ENCODE measurements around the gene HELZ2. TPM values are rescaled to one million over a fixed set of nuclear protein-coding genes. Genes with fewer than 3 reads are reported as not detected.

The HELZ2 gene
- total RNA-seq, 4 donors from 2014 or later = 26.9 to 35.4 (median 28.6) TPM

DNA sequence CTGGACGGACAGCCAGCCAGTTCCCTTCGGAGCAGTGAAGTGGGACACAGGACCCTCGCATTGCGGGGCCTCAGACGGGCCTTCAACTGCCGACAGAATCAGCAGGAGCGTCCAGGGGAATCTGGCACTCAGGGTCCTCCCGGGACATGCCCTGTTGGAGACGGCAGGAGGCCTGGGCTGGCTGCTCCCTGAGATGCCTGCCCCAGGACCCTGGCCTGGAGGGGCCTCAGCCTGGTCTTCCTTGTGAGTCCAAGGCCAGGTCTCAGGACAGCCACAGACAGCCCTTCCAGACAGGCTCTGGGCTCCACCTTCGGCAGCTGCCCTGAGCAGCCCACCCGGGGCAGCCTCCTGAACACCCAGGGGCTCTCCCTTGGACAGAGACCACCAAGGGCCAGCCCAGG is 14.6 kb upstream of the HELZ2 start:
- 86 to 93% methylated on average over 9 of the region's 11 CpGs for WGBS, 2 donors
- intact Hi-C loops (cut with DNase I; ENCODE audit: low total_unique reads) = no loop called here
- no peak for DNase-seq (ENCODE audit: low spot score in 2 of 2)
- no peak overlapping the region for H3K4me3 ChIP-seq (ENCODE audit: low read depth, poor library complexity, severe bottlenecking)
- TF ChIP-seq, protein P1, sequence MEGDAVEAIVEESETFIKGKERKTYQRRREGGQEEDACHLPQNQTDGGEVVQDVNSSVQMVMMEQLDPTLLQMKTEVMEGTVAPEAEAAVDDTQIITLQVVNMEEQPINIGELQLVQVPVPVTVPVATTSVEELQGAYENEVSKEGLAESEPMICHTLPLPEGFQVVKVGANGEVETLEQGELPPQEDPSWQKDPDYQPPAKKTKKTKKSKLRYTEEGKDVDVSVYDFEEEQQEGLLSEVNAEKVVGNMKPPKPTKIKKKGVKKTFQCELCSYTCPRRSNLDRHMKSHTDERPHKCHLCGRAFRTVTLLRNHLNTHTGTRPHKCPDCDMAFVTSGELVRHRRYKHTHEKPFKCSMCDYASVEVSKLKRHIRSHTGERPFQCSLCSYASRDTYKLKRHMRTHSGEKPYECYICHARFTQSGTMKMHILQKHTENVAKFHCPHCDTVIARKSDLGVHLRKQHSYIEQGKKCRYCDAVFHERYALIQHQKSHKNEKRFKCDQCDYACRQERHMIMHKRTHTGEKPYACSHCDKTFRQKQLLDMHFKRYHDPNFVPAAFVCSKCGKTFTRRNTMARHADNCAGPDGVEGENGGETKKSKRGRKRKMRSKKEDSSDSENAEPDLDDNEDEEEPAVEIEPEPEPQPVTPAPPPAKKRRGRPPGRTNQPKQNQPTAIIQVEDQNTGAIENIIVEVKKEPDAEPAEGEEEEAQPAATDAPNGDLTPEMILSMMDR (IDR thresholded peaks at IDR 0.05) = no peak
- no peak for TF ChIP-seq POLR2A (IDR thresholded peaks at IDR 0.05)

DNA sequence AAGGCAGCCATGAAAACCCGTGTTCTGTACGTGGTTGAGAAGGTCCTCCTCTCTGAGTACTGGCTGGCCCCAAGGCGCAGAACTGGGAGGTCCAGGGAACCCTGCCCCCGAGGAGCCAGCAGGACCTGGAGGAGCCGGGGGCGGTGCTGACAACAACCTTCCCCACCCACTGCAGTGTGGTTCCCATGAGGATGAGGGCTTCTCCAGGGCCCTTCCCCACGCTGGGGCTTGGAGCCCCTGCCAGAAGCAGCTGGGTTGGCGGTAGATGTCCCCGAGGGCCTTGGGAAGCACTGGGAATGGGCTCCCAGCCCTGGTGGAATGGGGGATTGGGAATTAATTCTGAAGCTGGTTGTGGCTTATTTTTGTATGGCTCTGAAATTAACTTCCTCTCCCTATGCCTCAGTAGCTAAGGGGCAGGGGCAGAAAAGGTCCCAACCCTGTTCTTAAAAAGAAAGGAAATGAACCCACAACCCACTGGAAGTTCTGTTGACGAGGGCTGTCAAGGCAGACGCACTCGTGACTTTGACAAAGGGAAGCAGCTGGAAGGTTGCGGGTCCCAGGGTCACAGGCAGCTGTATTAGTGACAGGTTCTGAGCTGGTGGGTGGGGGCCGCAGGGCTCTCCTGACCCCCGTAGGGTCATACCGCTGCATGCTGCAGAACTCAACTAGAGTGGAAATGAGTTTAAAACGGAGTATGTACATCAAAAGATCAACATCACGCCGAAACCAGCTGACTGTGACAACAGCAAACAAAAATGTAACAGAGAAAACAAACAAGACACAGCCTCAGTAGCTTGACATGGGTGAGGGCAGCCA is 13.9 kb upstream of the HELZ2 start:
- no peak for DNase-seq (ENCODE audit: low spot score in 2 of 2)
- H3K4me3 ChIP-seq (ENCODE audit: low read depth, poor library complexity, severe bottlenecking) = no peak overlapping the region
- intact Hi-C loops (cut with DNase I; ENCODE audit: low total_unique reads) = no loop called here
- no peak for TF ChIP-seq POLR2A (IDR thresholded peaks at IDR 0.05)
- TF ChIP-seq, protein P1 (IDR thresholded peaks at IDR 0.05) = no peak
- WGBS, 2 donors = 66 to 82% methylated on average over 15 to 19 of the region's 19 CpGs

DNA sequence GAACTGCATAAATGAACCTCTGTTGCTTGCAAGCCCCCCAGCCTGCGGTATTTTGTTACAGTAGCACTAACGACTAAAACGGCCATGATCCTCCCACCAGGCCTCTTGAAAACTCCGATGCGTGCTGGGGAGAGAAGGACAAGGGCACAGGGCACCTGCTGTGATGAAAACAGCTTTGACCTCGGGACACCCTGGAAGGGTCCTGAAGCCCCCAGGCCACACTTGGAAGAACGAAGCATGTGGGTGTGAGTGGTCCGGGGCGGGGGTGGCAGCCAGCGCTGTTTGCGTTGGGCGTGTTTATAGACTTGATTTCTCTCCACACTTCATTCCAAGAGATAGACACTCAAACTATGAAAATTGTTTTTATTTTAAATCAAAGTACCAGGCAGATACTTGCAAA is 13.2 kb upstream of the HELZ2 start:
- intact Hi-C loops (cut with DNase I; ENCODE audit: low total_unique reads) = no loop called here
- 91% methylated on average over 12 of the region's 12 CpGs for WGBS, 2 donors

DNA sequence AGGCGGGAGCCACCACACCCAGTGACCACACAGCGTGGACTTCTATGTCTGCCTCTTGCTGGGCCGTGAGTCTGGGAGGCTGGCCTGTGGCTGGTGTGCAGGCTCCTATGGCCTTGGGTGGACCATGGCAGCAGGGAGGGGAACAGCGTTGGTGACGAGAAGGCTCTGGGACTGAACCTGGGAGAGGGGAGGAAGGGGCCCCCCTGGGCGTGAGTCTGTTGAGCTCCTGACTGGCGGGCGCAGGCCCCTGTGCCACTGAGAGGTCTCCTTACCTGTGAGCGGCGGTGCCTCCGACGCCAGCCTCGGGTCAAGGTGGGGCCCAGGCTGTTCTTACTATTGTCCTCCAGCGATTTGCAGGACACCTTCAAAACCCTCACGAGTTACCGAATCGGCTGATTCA is 12.8 kb upstream of the HELZ2 start:
- 93 to 95% methylated on average over 17 of the region's 17 CpGs for WGBS, 2 donors

More for the DNA sequence above, 13.2 kb upstream of the HELZ2 start:
- no peak overlapping the region for H3K4me3 ChIP-seq (ENCODE audit: low read depth, poor library complexity, severe bottlenecking)
- TF ChIP-seq POLR2A (IDR thresholded peaks at IDR 0.05) = no peak
- TF ChIP-seq, protein P1 (IDR thresholded peaks at IDR 0.05) = no peak
- no peak for DNase-seq (ENCODE audit: low spot score in 2 of 2)

DNA sequence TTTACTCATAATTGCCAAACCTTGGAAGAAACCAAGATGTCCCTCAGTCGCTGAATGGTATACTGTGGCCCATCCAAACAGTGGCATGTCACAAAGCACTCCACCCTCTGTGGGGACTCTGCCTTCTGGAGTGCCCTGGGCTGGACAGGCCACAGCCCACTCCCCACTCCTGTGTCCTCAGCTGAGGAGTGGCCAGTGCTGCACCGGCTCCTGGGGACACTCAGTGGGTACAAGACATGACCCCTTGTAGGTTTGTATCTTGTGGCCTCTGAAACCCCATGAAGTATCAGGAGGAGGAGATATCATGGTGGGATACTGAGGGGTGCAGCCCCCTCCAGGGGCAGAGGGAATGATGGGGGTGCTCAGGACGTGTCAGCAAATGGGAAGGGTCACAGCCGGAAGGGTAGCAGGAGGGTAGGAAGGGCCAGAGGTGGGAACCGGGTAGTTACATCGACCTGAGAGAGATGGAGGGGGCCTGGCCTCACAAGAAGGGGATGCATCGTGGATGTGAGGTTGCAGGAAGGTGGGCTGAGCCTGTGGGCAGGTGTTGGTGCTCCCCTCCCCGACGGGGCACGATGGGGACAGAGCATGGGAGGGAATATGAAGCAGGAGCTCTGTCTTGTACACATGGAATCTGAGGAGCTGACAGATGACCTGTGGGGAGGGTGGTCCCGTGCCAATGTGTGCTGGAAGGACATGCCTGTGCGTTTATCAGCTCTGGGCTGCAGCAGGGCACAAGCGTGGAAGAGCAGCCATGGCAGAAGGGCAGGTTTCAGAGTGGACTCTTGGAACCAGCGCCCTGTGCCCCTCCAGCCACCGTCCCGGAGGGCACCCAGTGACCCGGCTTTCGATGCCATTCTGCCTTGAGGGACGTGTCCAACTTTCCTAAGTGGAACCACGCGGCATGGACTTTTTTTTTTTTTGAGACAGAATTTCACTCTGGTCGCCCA is 11.9 kb upstream of the HELZ2 start:
- intact Hi-C loops (cut with DNase I; ENCODE audit: low total_unique reads) = no loop called here
- no peak for DNase-seq (ENCODE audit: low spot score in 2 of 2)
- H3K4me3 ChIP-seq (ENCODE audit: low read depth, poor library complexity, severe bottlenecking) = no peak overlapping the region
- TF ChIP-seq POLR2A (IDR thresholded peaks at IDR 0.05) = no peak
- TF ChIP-seq, protein P1 (IDR thresholded peaks at IDR 0.05) = no peak
- WGBS, 2 donors = 70 to 71% methylated on average over 22 of the region's 22 CpGs

More for the DNA sequence above, 12.8 kb upstream of the HELZ2 start:
- no peak overlapping the region for H3K4me3 ChIP-seq (ENCODE audit: low read depth, poor library complexity, severe bottlenecking)
- TF ChIP-seq, protein P1 (IDR thresholded peaks at IDR 0.05) = no peak
- no peak for TF ChIP-seq POLR2A (IDR thresholded peaks at IDR 0.05)
- DNase-seq (ENCODE audit: low spot score in 2 of 2) = no peak
- intact Hi-C loops (cut with DNase I; ENCODE audit: low total_unique reads) = no loop called here
